GM12891 (cell line): ENCODE data around the gene EML1.

Source experiments
- POLR2A ChIP-seq: IDR thresholded peaks from 2 replicates; pipeline ENCODE4 v1.6.1; 2011; ENCODE audit warnings: low read depth, low read length, control low read depth
- POLR2AphosphoS5 ChIP-seq: IDR thresholded peaks from 2 replicates; pipeline ENCODE4 v1.6.1; 2011; ENCODE audit warnings: low read depth, low read length, control low read depth
- TAF1 ChIP-seq: IDR thresholded peaks from 2 replicates; pipeline ENCODE4 v1.6.1; 2011; ENCODE audit warnings: low read depth, low read length, control low read depth

- TF ChIP-seq POLR2A (no peak), TAF1 (no peak), POLR2AphosphoS5 (no peak)
Measured at GRCh38 chr14:99792210-99792535, 1.0 kb upstream of the EML1 start.
